IPS DF 19.7 (cell line): ENCODE measurements around the gene ANGPT4.
"Not testable (repeated sequence)": the region's sequence is repeated elsewhere in the genome, so short reads cannot be mapped to it uniquely, and the experiment has no call there.

Experiments
- DNase-seq: peaks from one replicate; pipeline ENCODE4 v3.0.0-alpha.2; 2013; ENCODE audit warnings: low read depth, low spot score

Gene ANGPT4

DNA sequence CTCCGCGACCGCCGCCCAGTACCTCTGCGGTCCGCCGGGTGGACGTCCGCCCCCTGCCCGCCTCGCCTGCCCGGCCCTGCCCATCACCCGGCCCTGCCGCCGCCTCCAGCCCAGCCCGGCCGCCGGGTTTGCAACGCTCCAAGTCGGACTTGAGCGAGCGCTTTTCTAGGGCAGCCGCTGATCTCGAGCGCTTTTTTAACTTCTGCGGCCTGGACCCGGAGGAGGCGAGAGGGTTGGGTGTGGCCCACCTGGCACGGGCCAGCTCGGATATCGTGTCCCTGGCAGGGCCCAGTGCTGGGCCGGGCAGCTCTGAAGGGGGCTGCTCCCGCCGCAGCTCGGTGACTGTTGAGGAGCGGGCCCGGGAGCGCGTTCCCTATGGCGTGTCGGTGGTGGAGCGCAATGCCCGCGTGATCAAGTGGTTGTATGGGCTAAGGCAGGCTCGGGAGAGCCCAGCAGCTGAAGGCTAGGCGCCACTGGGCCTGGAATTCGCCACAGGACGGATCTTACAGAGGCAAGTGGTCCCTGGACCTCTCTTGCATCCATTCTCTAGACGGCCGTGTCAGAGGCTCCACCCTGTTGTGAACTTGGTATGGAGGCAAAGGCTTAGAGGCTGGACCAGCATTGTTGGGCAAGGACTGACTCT, 70.8 kb downstream of the ANGPT4 start:
- no peak for DNase-seq

DNA sequence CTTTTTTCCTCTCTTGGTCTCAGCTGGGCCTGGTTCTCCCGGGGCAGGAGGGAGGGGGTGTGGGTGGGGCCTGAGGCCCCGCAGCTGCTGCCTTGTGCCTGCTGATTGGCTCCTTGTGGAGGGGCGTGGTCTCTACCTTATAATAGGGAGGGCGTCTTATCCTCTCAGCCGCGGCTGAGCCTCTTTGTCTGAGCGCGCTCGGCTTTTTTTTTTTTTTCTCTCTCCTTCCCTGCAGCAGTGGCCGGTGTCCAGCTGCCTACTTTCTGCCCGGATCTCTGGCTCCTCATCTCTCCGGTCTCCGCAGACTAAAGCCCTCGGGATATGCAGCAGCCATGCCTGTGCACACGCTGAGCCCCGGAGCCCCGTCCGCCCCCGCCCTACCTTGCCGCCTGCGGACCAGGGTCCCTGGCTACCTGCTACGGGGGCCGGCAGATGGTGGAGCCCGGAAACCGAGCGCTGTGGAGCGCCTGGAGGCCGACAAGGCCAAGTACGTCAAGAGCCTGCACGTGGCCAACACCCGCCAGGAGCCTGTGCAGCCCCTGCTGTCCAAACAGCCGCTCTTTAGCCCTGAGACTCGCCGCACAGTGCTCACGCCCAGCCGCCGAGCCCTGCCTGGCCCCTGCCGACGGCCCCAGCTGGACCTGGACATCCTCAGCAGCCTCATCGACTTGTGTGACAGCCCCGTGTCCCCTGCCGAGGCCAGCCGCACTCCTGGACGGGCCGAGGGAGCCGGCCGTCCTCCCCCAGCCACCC, 71.5 kb downstream of the ANGPT4 start:
- DNase-seq, result peak; percentile 70

- DNase-seq, result no peak
These were observed 72.2 kb downstream of the ANGPT4 start for GRCh38 chr20:843912-844311.

DNA sequence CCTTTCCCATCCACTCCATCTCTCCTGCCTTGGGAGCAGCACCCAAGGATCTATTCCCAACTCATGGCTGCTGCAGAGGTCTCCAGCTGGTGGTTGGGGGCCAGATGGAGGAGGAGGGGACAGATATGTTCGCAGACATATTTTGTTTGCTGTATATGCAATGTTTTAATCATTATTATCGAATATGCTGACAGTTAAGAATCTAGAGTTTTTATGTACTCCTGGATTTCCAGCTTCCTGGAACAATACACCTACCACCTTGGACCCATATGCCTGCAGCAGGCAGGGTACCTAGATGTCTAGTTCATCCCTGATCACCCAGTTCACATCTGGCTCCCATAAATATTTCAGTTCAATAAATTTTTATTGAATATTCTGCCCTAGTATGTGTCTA, 73.6 kb downstream of the ANGPT4 start:
- no peak for DNase-seq

DNA sequence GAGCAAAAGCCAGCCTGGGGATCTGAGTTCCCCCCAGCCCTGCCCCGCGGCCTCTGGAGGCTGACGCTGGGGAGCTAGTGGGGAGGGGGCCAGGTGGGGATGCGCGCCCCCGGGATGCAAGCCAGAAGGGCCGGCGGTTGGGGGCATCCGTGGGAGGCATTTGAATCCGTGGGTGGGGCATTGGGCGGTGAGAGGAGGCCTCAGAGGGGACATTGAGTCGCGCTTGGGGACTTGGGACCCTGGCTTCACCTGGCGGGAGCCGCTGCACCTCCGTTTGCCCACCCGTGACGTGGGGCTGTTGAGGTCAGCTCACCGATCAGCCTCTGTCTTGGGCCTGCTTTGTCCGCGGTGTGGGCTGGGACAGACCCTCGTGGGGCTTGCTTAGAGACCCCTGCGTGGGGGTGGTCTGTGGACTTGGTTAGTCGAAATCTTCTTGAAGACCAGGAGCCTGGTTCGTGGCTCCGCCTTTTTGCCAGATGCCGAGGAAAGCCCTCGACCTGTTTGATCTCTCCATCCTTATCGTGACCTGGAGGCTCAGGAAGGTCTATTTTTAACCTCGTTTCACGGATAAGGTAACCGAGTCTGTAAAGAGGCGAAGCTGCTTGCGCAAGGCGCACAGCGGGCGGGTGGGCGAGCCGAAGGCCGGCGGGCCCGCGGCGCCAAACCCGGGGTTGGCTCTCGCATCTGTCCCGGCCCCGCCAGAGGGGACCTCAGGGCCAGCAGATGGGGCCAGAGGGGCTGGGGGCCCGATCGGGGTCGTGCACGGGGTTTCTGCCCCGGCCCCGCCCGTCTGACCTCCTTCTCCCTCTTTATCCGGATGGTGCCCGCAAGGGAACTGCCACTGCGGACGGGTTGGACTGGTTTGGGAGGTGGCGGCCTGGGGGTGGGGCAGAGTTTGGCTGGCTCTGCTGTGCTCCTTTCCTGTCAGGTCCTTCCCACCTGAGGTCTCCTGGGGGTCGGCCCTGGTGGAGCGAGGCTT, 74.3 kb downstream of the ANGPT4 start:
- no peak for DNase-seq

GRCh38 chr20:840858-841567, 75.1 kb downstream of the ANGPT4 start:
- DNase-seq, result no peak

DNA sequence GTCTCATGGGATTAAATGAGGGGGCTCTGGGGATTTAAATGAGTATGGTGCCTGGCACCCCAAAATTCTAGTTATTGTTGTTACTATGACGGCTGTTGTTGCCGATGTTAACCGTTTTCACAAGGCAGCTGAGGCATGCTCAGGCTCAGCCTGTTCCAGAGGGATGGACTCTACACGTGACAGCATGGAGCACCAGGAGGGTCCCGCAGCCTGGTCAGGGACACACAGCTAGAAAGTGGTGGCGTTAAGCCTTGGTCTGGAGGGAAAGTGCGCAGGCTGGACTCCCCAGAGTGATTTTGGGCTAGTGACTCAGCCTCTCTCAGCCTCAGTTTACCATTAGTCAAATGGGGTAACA, 75.7 kb downstream of the ANGPT4 start:
- DNase-seq, result no peak

GRCh38 chr20:839626-840025, 76.5 kb downstream of the ANGPT4 start:
- no peak for DNase-seq

DNA sequence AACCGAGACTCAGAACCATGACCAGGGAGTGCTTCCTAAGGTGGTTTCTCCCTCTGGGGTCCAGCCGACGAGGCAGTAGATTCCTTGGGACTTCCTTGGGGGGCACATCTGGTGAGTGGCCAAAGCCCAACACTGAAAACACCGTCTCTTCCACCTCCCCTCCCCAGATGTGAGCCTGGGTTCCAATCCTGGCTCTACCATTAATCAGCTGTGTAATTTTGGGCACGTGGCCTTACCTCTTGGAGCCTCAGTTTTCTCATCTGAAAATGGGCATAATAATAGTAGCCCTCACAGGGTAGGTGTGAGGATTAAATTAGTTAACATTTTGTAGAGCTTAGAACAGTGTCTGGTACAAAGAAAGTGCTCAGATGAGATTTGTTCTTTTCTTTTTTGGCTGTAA, 77.1 kb downstream of the ANGPT4 start:
- DNase-seq, result no peak

DNA sequence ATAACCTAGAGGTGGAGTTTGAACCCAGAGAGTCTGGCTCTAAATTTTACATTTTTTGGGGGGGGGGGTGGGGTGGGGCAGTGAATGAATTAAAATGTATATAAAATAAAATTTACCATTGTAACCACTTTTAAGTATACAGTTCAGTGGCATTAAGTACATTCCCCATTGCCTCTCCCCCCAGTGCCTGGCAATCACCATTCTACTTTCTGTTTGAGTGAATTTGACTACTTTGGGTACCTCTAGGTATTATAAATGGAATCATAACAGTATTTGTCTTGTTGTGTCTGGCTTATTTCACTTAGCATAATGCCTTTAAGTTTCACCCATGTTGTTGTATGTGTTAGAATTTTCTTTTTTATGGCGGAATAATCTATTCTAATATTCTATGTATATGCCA, 79.9 kb downstream of the ANGPT4 start:
- no peak for DNase-seq

DNA sequence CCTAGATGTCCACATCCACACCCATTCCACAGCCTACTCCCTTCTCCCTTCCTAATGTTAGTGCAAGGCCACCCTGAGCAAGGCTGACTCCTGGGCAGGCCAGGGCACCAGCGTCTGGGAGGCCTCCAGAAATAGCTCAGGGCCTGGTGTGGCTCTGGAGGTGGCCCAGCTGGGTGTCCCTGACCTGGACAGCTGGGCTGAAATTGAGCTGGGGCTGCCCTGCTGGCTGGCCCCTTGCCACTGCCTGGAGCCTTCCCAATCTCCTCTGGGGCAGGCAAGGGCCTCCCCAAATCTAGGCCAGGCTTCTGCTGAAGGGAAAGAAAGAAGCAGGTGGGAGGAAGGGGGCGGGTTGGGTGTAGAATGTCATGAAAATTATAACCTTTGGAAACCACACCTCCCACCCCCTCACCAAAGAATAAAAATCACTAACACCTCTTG, 80.5 kb downstream of the ANGPT4 start:
- DNase-seq, result no peak

GRCh38 chr20:834151-834746, 81.9 kb downstream of the ANGPT4 start:
- no peak for DNase-seq

- peak; percentile 78 for DNase-seq
These were observed 82.5 kb downstream of the ANGPT4 start, which contains the start of gene FAM110A for GRCh38 chr20:833450-834150. FAM110A (plus strand) TSS chr20:833715; CDS start chr20:844805, 11,090 bp downstream.

DNA sequence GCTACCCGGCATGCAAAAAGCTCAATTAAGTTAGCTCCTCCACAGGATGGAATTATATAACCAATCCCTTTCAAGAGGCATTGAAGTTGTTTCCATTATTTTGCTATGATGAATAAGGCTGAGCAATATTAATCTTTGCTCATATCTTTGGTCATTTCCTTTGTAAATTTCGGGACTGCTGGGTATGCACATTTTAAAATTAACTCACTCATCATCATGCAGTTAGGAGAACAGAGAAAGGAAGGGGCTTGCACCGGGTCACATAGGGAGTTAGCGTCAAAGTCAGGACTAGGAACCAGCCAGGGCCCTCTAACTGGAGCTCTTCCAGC, 83.0 kb downstream of the ANGPT4 start:
- DNase-seq, result no peak

- DNase-seq, result no peak
These were observed 84.2 kb downstream of the ANGPT4 start for GRCh38 chr20:831956-832355.

DNA sequence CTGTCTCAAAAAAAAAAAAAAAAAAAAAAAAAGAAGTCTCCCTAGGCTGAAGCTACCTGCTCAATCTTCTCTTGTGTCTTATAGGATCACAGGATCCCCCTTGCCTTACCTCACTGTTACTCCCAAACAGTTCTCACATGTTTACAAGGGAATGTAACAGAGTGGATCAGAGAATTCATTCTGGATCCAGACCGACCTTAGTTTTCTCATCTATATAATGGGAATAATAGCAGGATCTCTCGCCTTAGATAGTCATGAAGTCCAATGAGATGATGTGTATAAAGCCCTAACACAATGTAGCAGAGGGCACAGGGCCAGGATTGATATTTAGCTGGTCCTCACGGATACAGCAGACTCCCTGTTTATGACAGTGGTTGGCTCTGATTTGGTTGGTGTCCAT, 84.9 kb downstream of the ANGPT4 start:
- DNase-seq, result no peak

GRCh38 chr20:830011-830521, 86.1 kb downstream of the ANGPT4 start:
- DNase-seq, result no peak

GRCh38 chr20:829551-829950, 86.6 kb downstream of the ANGPT4 start:
- DNase-seq, result no peak

GRCh38 chr20:828987-829386, 87.1 kb downstream of the ANGPT4 start:
- no peak for DNase-seq

GRCh38 chr20:827981-828380, 88.2 kb downstream of the ANGPT4 start:
- not testable (repeated sequence) for DNase-seq
